GM21619 (cell line): Measurements from ENCODE around the gene TNFAIP8.

Source experiments
- ATAC-seq: cut with Tn5 transposase; IDR thresholded peaks from one replicate; pipeline ENCODE4 v1.9.1; 2021; ENCODE audit not compliant: unreplicated experiment

Gene TNFAIP8

DNA sequence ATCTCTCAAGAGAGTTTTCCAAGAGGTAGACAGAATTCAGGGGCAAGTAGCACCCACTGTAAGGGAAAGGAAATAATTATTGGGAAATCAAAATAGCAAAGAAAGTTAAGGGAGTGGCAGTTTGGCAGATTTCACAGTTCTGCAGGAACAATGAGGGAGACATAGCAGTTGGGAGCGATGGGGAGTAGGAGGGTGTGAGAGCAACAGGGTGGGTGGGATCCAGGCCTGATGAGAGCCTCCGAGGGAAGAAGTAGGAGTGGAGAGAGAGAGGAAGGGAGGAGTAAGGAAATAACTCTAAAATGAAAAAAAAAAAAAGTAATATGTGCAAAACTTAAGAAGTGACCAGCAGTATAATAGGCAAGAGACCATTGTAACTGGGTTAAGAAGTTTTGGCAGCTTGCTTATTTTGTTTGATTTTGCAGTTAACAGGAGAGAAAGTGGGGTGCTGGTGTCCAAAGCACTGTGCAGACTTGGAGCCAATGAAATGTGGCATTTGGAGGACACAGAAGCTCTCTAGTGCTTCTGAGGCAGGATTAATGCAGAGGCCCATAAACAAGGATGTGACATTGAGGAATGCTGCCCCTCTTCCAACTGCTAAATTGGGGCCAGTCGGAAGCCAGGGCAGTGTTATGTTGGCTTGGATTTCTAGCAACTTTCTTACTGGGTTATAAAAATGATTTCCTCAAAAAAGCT lies 10.2 kb downstream of the TNFAIP8 start:
- no peak for ATAC-seq

DNA sequence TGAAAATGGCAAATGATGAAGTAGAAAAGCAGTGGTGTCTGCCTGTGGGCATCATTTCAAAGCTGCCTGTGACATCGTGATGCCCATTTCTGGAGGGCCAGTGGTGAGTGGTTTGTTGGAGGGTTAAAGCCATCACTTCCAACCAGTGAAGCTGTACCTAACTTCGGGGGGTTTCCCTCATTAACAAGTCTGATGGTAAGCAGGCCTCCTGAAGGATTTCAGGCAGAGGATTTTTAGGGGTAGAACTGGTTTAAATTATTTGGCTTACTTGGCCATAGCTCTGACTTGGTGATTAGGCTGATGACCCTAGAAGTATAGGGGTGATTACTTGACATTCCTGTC lies 10.7 kb downstream of the TNFAIP8 start:
- peak; percentile 33 for ATAC-seq

DNA sequence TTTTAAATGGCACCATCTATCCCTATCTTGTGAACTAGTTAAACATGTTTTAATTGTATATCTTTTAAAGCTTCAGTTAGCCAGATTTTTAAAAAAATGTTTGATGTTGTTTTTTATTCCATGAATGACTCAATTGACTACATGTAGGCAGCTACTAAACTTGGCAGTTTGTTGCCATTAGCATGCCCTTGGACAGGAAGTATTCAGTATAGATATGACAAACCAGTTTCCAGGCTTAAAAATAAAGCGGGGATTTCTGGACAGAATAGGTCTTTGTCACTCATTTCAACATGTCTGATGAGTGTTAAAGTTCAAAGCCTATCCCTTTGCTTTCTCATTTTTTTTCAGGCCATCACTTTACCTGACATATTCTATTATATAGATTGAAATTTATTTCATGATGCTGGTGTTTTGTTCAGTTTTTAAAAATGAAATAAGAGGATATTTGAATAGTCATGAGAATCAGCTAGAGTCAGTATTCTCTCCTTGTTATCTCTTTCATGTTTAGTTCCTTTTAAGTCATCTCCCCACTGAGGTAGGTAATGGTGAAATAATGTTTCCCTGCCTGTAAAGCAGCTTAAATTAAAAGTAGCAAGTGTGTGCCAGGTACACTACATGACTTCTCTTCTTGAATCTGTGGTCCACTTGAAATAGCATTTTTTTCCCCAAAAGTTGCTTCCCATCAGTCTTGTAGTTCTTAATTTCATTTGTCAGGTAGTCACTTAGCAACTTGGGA lies 11.9 kb downstream of the TNFAIP8 start:
- peak; percentile 75 for ATAC-seq

DNA sequence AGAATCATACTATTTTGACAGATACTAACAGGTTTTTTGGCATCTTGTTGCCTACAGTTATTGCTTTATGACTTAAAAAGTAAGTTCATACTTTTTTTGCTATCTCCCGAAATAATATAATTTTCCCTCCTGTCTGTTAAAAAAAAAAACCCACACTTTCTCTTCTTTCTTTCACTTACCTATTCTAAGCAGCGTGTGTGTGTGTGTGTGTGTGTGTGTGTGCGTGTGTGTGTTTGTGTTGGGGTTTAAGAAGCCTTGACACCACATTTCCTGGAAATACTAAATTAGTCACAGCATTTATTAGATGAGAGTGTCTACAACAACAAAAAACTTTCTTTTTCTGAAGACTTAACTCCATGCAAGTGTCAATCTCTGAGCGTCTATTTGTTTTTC lies 12.4 kb downstream of the TNFAIP8 start:
- peak; percentile 18 for ATAC-seq

DNA sequence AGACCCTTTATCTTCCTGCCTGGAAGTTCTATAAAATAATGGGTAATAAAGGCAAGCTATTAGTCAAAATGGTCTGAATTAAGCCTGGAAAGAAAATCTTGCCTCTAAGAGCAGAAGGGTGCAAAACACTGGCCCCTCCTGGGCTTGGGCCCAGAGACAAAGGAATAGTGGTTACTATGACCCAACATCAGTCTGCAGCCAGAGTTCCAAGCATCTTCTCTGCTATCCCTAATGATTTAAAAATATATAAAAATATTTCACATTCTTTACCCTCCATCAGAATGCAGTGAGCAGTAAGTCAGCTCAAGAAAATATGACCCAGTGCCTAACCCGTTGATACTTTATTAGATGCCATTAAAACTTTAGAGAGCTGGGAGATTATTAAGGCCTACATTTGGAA lies 14.7 kb downstream of the TNFAIP8 start:
- ATAC-seq = no peak

DNA sequence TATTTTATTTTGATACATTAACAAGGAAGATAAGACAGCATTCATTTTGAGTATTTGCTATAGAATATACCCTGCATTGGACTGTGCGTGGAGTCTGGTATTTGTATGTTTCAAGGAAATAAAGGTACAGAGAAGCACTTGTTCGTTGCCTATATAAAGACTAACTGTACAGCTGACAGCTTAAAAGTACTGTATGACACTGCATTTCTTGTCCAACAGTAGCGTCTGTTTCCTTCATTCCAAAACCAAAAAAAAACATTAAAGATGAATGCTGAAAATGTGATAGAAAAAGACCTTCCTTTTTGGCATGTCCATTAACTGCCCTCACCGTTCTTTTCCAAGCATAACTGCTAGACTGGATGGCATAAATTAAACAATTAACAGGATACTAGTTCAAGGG lies 15.3 kb downstream of the TNFAIP8 start:
- no peak for ATAC-seq

DNA sequence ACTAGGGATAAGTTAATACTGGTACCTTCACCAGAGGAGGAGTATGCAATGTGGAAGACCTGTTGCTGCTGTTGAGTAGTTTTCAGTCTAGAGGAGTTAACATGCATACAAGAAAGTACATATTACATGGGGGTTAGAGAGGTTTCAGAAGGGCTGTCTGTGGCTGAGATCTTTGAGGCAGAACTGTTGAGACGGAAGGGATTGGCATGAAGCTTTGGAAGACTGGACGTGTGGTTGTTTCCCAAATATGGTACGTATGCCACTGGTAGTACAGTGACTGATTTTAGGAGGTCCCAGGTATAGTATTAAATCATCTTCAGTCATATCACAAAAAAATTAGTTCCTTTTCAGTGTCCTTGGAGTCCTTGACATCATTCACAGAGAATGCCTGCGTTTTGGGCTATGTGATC lies 17.6 kb downstream of the TNFAIP8 start:
- ATAC-seq = peak; percentile 65

DNA sequence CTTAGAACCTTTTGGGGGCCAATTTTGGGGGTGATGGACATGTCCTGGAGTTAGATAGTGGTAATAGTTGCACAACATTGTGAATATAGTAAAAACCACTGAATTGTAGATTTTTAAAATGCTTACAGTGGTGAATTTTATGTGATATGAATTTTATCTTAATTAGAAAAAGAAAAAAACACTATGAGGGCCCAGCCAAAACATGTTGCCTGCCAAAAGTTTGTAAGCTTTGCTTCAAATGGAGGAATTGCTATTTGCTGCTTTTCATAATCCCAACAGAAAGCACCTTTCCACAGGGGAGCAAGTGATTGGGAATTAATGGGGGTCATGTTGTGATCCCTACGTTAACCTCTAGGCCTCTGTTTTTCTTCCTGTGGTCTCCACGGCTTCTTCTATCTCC lies 19.1 kb downstream of the TNFAIP8 start:
- ATAC-seq = no peak

DNA sequence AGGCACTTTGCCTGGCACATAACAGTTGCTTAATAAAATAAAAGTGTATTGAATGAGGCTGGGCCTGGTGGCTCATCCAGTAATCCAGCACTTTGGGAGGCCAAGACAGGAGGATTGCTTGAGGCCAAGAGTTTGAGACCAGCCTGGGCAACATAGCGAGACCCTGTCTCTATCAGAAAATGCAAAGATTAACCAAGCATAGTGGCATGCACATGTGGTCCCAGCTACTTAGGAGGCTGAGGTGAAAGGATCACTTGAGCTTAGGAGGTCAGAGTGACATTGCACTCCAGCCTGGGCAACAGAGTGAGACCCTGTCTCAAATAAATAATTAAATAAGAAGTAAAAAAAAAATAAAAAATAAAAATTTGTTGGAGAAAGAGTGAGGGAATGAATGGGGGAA lies 21.2 kb downstream of the TNFAIP8 start:
- ATAC-seq = no peak

DNA sequence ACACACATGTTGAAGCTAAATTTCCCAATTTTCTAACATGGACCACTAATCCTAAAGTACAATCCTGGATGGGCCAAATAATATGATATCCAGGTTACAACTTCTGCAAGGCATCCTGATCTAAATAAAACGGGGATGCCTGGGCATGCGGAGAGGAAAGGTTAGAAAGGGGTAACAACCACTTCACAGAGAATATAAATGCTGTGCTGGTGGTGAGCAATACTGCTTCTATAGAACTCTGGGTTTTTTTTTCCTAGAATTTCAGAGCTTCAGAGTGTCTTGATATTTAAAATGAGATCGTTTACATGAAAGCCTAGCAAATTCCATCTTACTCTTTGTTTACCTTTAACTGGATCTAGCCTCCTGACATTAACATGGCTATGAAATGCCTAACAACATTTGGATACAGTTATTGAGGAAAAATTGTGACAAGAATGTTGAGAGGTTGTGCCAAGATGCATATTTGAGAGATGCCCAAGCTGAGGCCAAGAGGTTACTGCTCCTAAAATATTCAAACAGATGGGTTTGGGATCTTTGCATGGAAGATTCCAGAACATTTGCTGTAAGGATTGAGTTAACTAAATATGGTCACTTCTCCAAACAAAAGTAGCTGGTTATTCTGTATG lies 22.4 kb downstream of the TNFAIP8 start:
- ATAC-seq = no peak

DNA sequence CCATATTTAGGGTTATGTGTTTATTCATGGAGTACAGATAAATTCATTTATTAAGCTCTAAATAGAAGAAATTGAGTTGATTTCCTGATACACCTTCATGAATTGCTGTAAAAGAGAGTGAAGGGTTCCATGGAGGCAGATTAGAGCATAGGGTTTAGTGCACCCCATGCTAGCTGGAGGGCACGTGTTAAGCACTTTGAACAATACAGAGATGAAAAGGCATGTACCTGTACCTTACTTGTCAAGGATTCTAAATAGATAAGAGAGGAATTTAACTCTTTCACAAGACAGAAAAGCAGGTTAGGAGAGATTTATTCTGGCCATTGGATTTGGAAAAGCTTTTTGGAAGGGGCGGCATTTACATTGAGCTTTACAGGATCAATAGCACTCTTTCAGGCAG lies 23.3 kb downstream of the TNFAIP8 start:
- no peak for ATAC-seq

DNA sequence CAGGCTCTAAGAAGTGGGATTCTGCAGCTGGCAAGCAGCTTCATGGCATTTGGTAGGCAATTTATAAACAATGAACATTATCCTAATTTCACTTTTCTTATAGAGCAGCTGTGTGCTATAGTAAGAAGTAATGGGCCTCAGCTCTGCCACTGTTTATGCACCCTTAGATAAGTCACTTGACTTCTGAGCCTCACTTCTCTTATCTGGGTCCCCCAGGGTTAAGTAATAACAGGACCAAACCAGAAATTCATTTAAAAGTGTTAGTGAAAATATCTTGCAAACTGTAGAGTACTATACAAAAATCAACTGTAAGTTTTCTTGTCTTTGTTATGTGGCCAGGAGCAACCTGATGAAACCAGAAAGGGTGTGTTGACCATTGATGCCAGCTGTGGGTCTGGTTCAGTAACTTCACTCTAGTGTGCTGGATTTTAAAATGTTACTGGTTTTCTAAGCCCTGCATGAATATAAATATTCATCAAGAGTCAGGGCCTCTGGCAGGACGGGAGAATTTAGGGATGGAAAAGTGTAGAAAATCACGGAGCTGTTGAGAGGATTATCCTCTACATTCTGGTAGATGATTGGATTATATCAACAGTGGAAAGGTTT lies 24.2 kb downstream of the TNFAIP8 start:
- no peak for ATAC-seq

DNA sequence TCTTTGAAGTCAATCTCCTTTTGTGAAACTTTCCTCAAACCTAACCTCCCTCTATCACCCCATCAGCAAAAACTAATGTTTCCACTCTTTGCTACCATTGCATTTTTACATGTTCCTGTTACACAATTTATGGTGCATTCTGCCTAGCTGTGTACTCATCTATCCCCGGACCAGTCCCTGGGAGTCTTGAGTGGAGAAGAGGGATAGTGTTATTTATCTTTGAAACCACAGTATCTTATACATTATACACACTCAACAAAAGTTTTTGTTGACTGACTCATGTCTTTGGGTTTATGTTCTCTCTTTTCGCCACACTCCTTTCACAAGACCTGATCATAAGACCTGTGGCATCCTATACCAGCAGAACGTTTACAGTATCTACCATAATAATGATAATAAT lies 26.4 kb downstream of the TNFAIP8 start:
- no peak for ATAC-seq

DNA sequence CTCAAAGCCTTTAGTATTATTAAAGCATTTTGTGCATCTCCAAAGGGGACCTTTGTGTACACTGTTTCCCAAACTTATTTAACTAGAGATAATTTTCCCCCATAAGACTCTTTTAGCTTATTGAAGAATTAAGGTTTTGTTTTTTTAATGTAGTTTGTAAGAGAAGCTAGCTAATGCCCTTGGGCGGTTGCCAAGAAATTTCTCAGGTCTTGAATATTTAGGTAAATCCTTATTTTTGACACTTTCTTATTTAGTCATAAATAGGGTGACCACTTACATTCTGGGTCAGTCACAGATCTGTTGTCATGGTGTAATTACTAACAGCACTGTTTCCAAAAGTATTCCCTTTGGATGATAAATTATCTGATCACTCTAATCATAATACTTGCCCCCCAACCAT lies 27.2 kb downstream of the TNFAIP8 start:
- no peak for ATAC-seq

DNA sequence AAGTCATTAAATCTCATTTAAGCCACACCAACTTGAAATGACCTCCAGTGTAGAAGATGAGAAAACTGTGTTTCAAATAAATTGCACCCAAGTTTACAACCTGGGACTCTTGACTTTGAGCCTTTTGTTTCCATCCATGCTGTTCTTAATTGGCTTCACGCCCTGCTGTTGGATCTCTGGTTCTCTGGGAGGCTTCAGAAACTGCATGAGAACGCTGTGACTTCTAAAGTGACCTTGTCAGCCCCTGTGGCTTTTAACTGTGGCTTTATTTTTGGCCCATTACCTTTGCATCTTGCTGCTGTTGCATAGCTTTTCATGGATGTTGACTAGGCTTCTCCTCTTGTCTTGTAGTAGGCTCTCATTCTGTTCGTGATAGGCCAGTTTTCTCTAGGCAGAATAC lies 29.3 kb downstream of the TNFAIP8 start:
- ATAC-seq = peak; percentile 37

DNA sequence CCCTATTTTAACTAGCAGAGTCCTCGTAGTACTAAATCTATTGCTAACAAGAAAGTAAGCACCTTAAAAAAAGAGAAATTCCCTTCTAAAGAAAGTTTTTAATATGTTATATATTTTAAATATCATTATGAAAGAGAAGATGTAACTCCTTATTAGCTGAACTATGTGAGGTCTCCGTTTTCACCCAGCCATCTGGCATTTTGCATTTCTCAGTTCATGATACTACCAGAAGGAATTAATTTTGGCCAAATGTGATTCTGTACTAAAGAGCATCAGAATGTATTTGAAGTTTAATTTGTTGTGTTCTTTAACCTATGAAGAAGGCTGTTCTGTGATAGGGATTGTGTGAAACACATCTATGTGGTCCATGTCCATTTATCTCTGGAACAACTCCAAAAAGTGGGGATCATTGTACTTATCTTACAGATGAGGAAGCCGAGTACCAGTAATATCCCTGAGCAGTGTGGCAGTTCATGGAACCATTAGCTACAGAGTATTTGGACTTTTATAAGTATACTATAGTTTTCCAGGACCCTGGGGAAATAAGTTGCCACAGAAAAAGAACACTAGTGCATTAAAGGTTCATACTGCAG lies 29.8 kb downstream of the TNFAIP8 start:
- peak; percentile 37 for ATAC-seq

DNA sequence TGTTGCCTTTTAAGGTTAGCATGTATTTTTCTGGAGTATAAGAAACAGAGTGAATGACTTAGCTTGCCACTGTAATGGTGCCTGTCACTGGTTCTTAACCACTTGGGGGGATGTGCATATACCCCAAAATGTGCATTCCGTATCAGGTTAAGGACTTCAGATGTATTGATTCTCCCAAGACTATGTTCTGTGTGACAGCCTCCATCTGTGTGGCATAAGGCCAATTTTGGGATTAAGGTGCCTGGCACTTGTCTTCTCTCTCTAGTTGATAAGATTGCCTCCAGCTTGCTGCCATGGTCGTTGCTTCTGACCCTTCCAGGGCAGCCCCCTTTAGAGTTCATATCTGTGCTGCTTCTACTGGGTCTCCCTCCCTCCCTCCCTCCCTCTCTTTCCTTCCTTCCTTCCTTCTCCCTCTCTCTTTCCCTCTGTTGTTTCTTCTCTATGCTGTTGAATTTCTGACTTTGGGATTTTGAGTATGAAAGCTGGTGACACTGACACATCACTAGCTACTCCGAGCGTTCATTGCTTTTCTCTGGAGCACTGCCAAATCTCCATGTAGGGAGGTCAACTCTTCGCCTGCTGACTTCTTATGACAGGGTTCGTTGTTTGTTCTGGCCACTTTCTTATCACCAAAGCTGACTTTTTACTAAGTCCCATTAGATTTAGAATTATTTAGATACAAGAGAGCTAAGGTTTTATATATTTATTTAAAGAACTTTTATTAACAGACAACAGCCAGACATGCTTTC lies 31.0 kb downstream of the TNFAIP8 start:
- no peak for ATAC-seq

DNA sequence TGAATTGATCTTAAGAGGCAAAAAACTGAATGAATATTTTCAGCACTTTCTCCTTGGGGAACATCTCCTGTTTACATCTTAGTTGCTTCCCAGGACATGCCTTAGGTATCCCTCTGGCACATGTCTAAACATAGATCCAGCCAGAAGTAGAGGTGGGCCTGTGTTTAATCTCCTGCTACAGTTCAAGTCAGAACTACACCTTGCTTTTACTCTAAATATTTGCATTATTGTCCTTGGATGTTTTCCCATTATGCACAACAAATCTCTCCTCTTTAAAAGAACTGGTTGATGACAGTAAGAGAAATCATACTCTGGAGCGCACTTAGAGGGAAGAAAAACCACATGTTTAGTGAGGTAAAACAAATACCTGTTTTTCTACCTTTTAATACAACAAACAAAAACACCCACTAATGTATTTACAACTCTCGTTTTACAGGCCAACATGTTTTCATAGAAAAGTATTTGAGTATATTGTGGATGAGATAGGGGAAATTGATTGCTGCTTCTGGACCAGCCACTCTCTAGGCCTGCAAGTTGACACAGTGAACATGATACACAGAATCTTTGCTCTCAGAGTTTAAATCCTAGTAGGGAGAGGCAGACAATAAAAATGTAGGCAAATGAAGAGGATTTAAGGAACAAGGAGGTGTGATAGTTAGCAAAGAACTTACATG lies 32.3 kb downstream of the TNFAIP8 start:
- no peak for ATAC-seq

DNA sequence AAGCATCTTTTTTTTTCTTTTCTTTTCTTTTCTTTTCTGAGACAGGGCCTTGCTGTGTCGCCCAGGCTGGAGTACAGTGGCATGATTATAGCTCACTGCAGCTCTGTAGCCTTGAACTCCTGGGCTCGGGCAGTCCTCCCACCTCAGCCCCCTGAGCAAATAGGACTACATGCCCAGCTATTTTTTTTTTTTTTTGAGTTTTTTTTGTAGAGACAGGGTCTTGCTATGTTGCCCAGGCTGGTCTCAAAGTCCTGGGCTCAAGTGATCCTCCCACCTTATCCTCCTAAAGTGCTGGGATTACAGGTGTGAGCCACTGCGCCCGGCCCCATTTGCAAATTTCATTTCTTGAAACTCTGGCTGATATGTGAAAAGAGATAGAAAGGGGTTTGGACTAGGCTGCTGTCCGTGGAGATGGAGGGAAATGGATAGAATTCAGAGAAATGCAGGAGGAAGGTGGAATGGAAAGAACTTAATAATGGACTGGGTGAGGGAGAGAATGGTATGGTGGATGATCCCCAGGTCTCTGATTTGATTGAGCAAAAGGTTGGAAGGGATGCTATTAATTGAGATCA lies 32.9 kb downstream of the TNFAIP8 start:
- ATAC-seq = no peak
